Measurements from ENCODE around the gene TRAF6. TPM values are rescaled to one million over a fixed set of nuclear protein-coding genes. Genes with fewer than 3 reads are reported as not detected.

The TRAF6 gene
- total RNA-seq, 2 donors from 2014 or later, result 10.3 to 19.0 TPM

GRCh38 chr11:36540998-36541397, 30.9 kb upstream of the TRAF6 start:
- H3K4me3 ChIP-seq, result no peak overlapping the region
- H3K27ac ChIP-seq, result no peak overlapping the region
- H3K36me3 ChIP-seq, result no peaks in the 10 kb centered on the region
- no peaks in the 10 kb centered on the region for H3K4me1 ChIP-seq (replicated peaks)
- no peaks in the 10 kb centered on the region for H3K27me3 ChIP-seq (replicated peaks; ENCODE audit: insufficient read depth)
- DNase-seq (ENCODE audit: low spot score), result no peak
- TF ChIP-seq POLR2AphosphoS5 (IDR thresholded peaks at IDR 0.05), result no peak
- TF ChIP-seq POLR2A (IDR thresholded peaks at IDR 0.05), result no peak
- TF ChIP-seq CTCF (IDR thresholded peaks at IDR 0.05), result no peak
- intact Hi-C loops (cut with DNase I), result no loop called here
- WGBS, result 58% methylated on average over 6 of the region's 6 CpGs
- H3K9me3 ChIP-seq, result no peaks in the 10 kb centered on the region

- intact Hi-C loops (cut with DNase I), result no loop called here
- H3K27ac ChIP-seq, result no peak overlapping the region
- DNase-seq (ENCODE audit: low spot score), result no peak
- no peaks in the 10 kb centered on the region for H3K4me1 ChIP-seq (replicated peaks)
- H3K4me3 ChIP-seq, result no peak overlapping the region
- TF ChIP-seq POLR2AphosphoS5 (IDR thresholded peaks at IDR 0.05), result no peak
- no peak for TF ChIP-seq CTCF (IDR thresholded peaks at IDR 0.05)
- no peak for TF ChIP-seq POLR2A (IDR thresholded peaks at IDR 0.05)
- no peaks in the 10 kb centered on the region for H3K36me3 ChIP-seq
- no peaks in the 10 kb centered on the region for H3K27me3 ChIP-seq (replicated peaks; ENCODE audit: insufficient read depth)
- H3K9me3 ChIP-seq, result no peaks in the 10 kb centered on the region
- 80% methylated on average over 3 of the region's 3 CpGs for WGBS
These were observed 24.3 kb upstream of the TRAF6 start for GRCh38 chr11:36534276-36534840.

GRCh38 chr11:36532941-36533601, 23.0 kb upstream of the TRAF6 start:
- intact Hi-C loops (cut with DNase I), result no loop called here
- Histone ChIP-seq H3K9me3 (no peaks in the 10 kb centered on the region), H3K4me3 (no peak overlapping the region), H3K27ac (no peak overlapping the region), H3K27me3 (replicated peaks; ENCODE audit: insufficient read depth) (no peaks in the 10 kb centered on the region), H3K36me3 (no peaks in the 10 kb centered on the region), H3K4me1 (replicated peaks) (no peaks in the 10 kb centered on the region)
- TF ChIP-seq POLR2AphosphoS5 (IDR thresholded peaks at IDR 0.05) (no peak), POLR2A (IDR thresholded peaks at IDR 0.05) (no peak), CTCF (IDR thresholded peaks at IDR 0.05) (no peak)
- 47% methylated on average over 8 of the region's 8 CpGs for WGBS
- DNase-seq (ENCODE audit: low spot score), result no peak

GRCh38 chr11:36530840-36531239, 20.8 kb upstream of the TRAF6 start:
- no peaks in the 10 kb centered on the region for H3K9me3 ChIP-seq
- TF ChIP-seq CTCF (IDR thresholded peaks at IDR 0.05) (no peak), POLR2AphosphoS5 (IDR thresholded peaks at IDR 0.05) (no peak), POLR2A (IDR thresholded peaks at IDR 0.05) (no peak)
- H3K4me3 ChIP-seq, result no peak overlapping the region
- no peak overlapping the region for H3K27ac ChIP-seq
- intact Hi-C loops (cut with DNase I), result no loop called here
- no peaks in the 10 kb centered on the region for H3K36me3 ChIP-seq
- no peaks in the 10 kb centered on the region for H3K4me1 ChIP-seq (replicated peaks)
- H3K27me3 ChIP-seq (replicated peaks; ENCODE audit: insufficient read depth), result no peaks in the 10 kb centered on the region
- no peak for DNase-seq (ENCODE audit: low spot score)

- intact Hi-C loops (cut with DNase I), result no loop called here
- no peak for TF ChIP-seq CTCF (IDR thresholded peaks at IDR 0.05)
- no peak for TF ChIP-seq POLR2A (IDR thresholded peaks at IDR 0.05)
- TF ChIP-seq POLR2AphosphoS5 (IDR thresholded peaks at IDR 0.05), result no peak
- 59% methylated on average over 2 of the region's 2 CpGs for WGBS
- Histone ChIP-seq H3K4me3 (no peak overlapping the region), H3K36me3 (no peaks in the 10 kb centered on the region), H3K9me3 (no peaks in the 10 kb centered on the region), H3K27ac (no peak overlapping the region), H3K27me3 (replicated peaks; ENCODE audit: insufficient read depth) (no peaks in the 10 kb centered on the region), H3K4me1 (replicated peaks) (no peaks in the 10 kb centered on the region)
- DNase-seq (ENCODE audit: low spot score), result no peak
These were observed 3.9 kb upstream of the TRAF6 start for GRCh38 chr11:36513965-36514364.

Measured in prostate gland (tissue), 2 donors.